A549 (cell line): Measurements from ENCODE around the gene TRIM72. TPM values are rescaled to one million over a fixed set of nuclear protein-coding genes. Genes with fewer than 3 reads are reported as not detected.

Source experiments
- ATAC-seq, 2 experiments: fragments of 200-7000 bp in 1 of 2; fragments of >200 bp in 1 of 2; cut with Nextera tagmentation in 1 of 2; cut with Tn5 transposase in 1 of 2; 3 replicates each; pipeline versions ENCODE4 v1.8.0 to v1.9.1; 2018 to 2020; ENCODE audit warnings: mild to moderate bottlenecking in 1 of 2, moderate library complexity in 1 of 2
- CTCF ChIA-PET: fragments of 300-600 bp; sonication (Branson Sonifier 250); formaldehyde crosslinking; extraction: SDS; loops from one replicate; lab custom pipeline; 2021; ENCODE audit warnings: antibody characterized with exemption, inconsistent platforms; lab: Yijun Ruan, JAX
- POLR2A ChIA-PET: fragments of 350-600 bp; formaldehyde crosslinking; extraction: SDS; loops from one replicate; lab custom pipeline; 2021; ENCODE audit warnings: antibody characterized with exemption, inconsistent platforms; lab: Yijun Ruan, JAX
- DNase-seq, 2 experiments: peaks; one replicate each; pipeline versions ENCODE4 v3.0.0 to v3.0.0-alpha.2; 2011 to 2016; ENCODE audit warnings: low read depth in 1 of 2, low spot score in 1 of 2
- FAIRE-seq: peaks from 2 replicates; lab custom pipeline; 2011; peaks lifted over from hg19 to GRCh38; lab: Jason Lieb, UNC
- H3K27ac ChIP-seq, 2 experiments: fragments of >200 bp; sonication (Bioruptor Twin); formaldehyde crosslinking; 3 replicates each; pipeline ENCODE4 v1.5.1; 2016 to 2017
- H3K4me1 ChIP-seq: fragments of >200 bp; sonication (Bioruptor Twin); formaldehyde crosslinking; 3 replicates; pipeline ENCODE4 v1.6.1; 2016
- H3K4me2 ChIP-seq: fragments of >200 bp; sonication (Bioruptor Twin); formaldehyde crosslinking; 3 replicates; pipeline ENCODE4 v1.6.1; 2016
- H3K4me3 ChIP-seq: fragments of >200 bp; sonication (Bioruptor Twin); formaldehyde crosslinking; 3 replicates; pipeline ENCODE4 v1.5.1; 2016
- H3K9me3 ChIP-seq: fragments of >200 bp; sonication (Bioruptor Twin); formaldehyde crosslinking; 3 replicates; pipeline ENCODE4 v1.6.1; 2016
- ATOH8 ChIP-seq: fragments of 250-450 bp; sonication (Bioruptor Pico); IDR thresholded peaks from 2 replicates; pipeline ENCODE4 v1.5.0; 2020; ENCODE audit warnings: low read depth, mild to moderate bottlenecking, moderate library complexity
- BHLHE40 ChIP-seq: IDR thresholded peaks from 2 replicates; pipeline ENCODE4 v1.6.1; 2012; ENCODE audit warnings: low read depth, low read length, inconsistent platforms
- CBX2 ChIP-seq: fragments of 200-600 bp; sonication (generic); IDR thresholded peaks from 2 replicates; pipeline ENCODE4 v1.6.1; 2016; ENCODE audit warnings: low read depth, mild to moderate bottlenecking, borderline replicate concordance
- E2F6 ChIP-seq: IDR thresholded peaks from 2 replicates; pipeline ENCODE4 v1.6.1; 2012; ENCODE audit warnings: low read depth, borderline replicate concordance
- EHF ChIP-seq: fragments of 250-450 bp; sonication (Bioruptor Pico); IDR thresholded peaks from 2 replicates; pipeline ENCODE4 v1.5.0; 2020; ENCODE audit warnings: mild to moderate bottlenecking
- EHMT2 ChIP-seq: fragments of 200-600 bp; sonication (generic); IDR thresholded peaks from 2 replicates; pipeline ENCODE4 v1.6.1; 2016; ENCODE audit warnings: antibody characterized with exemption, low read depth, mild to moderate bottlenecking, moderate library complexity
- ELK1 ChIP-seq: fragments of 150-350 bp; IDR thresholded peaks from 2 replicates; pipeline ENCODE4 v1.6.1; 2014; ENCODE audit warnings: low read depth, mild to moderate bottlenecking, low read length
- EP300 ChIP-seq, 2 experiments: fragments of >200 bp; sonication (Bioruptor Twin); formaldehyde crosslinking; IDR thresholded peaks; 2 replicates in 1 of 2; 3 replicates in 1 of 2; pipeline ENCODE4 v1.6.1; 2016 to 2017
- ESRRA ChIP-seq: fragments of 150-350 bp; IDR thresholded peaks from 2 replicates; pipeline ENCODE4 v1.6.1; 2014; ENCODE audit warnings: mild to moderate bottlenecking, low read length, borderline replicate concordance
- JUN ChIP-seq, 2 experiments: fragments of >200 bp; sonication (Bioruptor Twin); formaldehyde crosslinking; IDR thresholded peaks; 2 replicates in 1 of 2; 3 replicates in 1 of 2; pipeline ENCODE4 v1.6.1; 2016 to 2017
- JUNB ChIP-seq: fragments of >200 bp; sonication (Bioruptor Twin); formaldehyde crosslinking; IDR thresholded peaks from 2 replicates; pipeline ENCODE4 v1.6.1; 2016
- KDM1A ChIP-seq: fragments of 200-600 bp; sonication (generic); IDR thresholded peaks from 2 replicates; pipeline ENCODE4 v1.6.1; 2016; ENCODE audit warnings: low read depth, mild to moderate bottlenecking
- KDM5A ChIP-seq: fragments of 200-600 bp; sonication (generic); IDR thresholded peaks from 2 replicates; pipeline ENCODE4 v1.6.1; 2016; ENCODE audit warnings: antibody characterized with exemption, mild to moderate bottlenecking
- MAFK ChIP-seq: fragments of 450-650 bp; IDR thresholded peaks from 2 replicates; pipeline ENCODE4 v1.6.1; 2014; ENCODE audit not compliant: partially characterized antibody
- MAZ ChIP-seq: fragments of 150-350 bp; IDR thresholded peaks from 2 replicates; pipeline ENCODE4 v1.6.1; 2014; ENCODE audit warnings: antibody characterized with exemption, low read depth, low read length, borderline replicate concordance
- NFE2L2 ChIP-seq: fragments of 150-350 bp; conservative IDR thresholded peaks from 2 replicates; pipeline ENCODE4 v1.6.1; 2014; ENCODE audit warnings: low read length
- NPAS2 ChIP-seq: fragments of 250-450 bp; sonication (Bioruptor Pico); IDR thresholded peaks from 2 replicates; pipeline ENCODE4 v1.8.0; 2022; ENCODE audit warnings: mild to moderate bottlenecking, moderate library complexity, borderline replicate concordance
- NR3C1 ChIP-seq: fragments of >200 bp; sonication (Bioruptor Twin); formaldehyde crosslinking; IDR thresholded peaks from 3 replicates; pipeline ENCODE4 v1.6.1; 2017
- PBX3 ChIP-seq: IDR thresholded peaks from 2 replicates; pipeline ENCODE4 v1.6.1; 2012
- RAD21 ChIP-seq, 2 experiments: fragments of >200 bp in 1 of 2; sonication (Bioruptor Twin) in 1 of 2; formaldehyde crosslinking in 1 of 2; IDR thresholded peaks in 1 of 2; conservative IDR thresholded peaks in 1 of 2; 2 replicates in 1 of 2; 3 replicates in 1 of 2; pipeline ENCODE4 v1.6.1; 2012 to 2018; ENCODE audit warnings: inconsistent platforms in 1 of 2
- RARB ChIP-seq: fragments of 250-450 bp; sonication (Bioruptor Pico); IDR thresholded peaks from 2 replicates; pipeline ENCODE4 v1.8.0; 2021; ENCODE audit warnings: mild to moderate bottlenecking, moderate library complexity
- RCOR1 ChIP-seq: fragments of 150-350 bp; IDR thresholded peaks from 2 replicates; pipeline ENCODE4 v1.6.1; 2014; ENCODE audit warnings: antibody characterized with exemption, low read length, low read depth
- RFX5 ChIP-seq: fragments of 450-650 bp; IDR thresholded peaks from 2 replicates; pipeline ENCODE4 v1.7.1; 2014; ENCODE audit warnings: antibody characterized with exemption, mild to moderate bottlenecking, moderate library complexity
- RNF2 ChIP-seq: fragments of 200-600 bp; sonication (generic); IDR thresholded peaks from 2 replicates; pipeline ENCODE4 v1.6.1; 2016; ENCODE audit warnings: low read depth, mild to moderate bottlenecking, antibody characterized with exemption, moderate library complexity, borderline replicate concordance
- TP53 ChIP-seq: fragments of 250-450 bp; sonication (Bioruptor Pico); IDR thresholded peaks from 2 replicates; pipeline ENCODE4 v1.5.0; 2021; ENCODE audit warnings: mild to moderate bottlenecking, moderate library complexity
- USF2 ChIP-seq: fragments of 450-650 bp; IDR thresholded peaks from 2 replicates; pipeline ENCODE4 v1.6.1; 2014; ENCODE audit warnings: antibody characterized with exemption
- WGBS: methylation state at CpG from one replicate; pipeline ENCODE4 v1.1.6; 2017; ENCODE audit errors: missing lambda C conversion rate; 5-methylcytosine and 5-hydroxymethylcytosine counted together
- polyA plus RNA-seq, 4 experiments: library from polyadenylated mRNA; depleted of rRNA in 3 of 4; stranded (reverse); fragments of >200 nt; fragmentation: RNase III in 1 of 4; extraction: RNeasy Plus Mini Kit Qiagen cat#74134 plus additional on column Dnase treatment in 1 of 4; gene quantifications; 2 replicates in 3 of 4; 3 replicates in 1 of 4; pipeline ENCODE4 v1.2.3, GENCODE V29; 2011 to 2017

Gene TRIM72
- polyA plus RNA-seq, 2 of the 4 experiments (the other 2 are of a cell fraction), result 0.04 TPM; not detected in 1

- WGBS, result 98% methylated on average over 5 of the region's 8 CpGs
- no peaks in the 10 kb centered on the region for H3K9me3 ChIP-seq
- no peak overlapping the region for H3K27ac ChIP-seq
- ChIA-PET CTCF (interaction anchor here (0.7 to 1.6 kb wide), 2 partner anchors 9 to 13 kb away, joined by 3 to 5 read pairs; no protein-coding TSS in a partner anchor), POLR2A (no interaction called here)
- no peak overlapping the region for H3K4me3 ChIP-seq
- DNase-seq (no peak), ATAC-seq (no peak), FAIRE-seq (no peak)
- H3K4me2 ChIP-seq, result no peak overlapping the region
- H3K4me1 ChIP-seq, result peaks cover 18% of the 10 kb centered on the region
- TF ChIP-seq KDM5A, result no peak
- TF ChIP-seq RFX5, result no peak
- TF ChIP-seq RNF2, result no peak
- no peak for TF ChIP-seq RCOR1
- no peak for TF ChIP-seq ATOH8
- no peak for TF ChIP-seq CBX2
- no peak for TF ChIP-seq EHF
- no peak for TF ChIP-seq JUN (IDR thresholded peaks at IDR 0.05)
- no peak for TF ChIP-seq NPAS2 (CRISPR knock-in tag)
Observed at GRCh38 chr16:31256466-31256865, 42.5 kb downstream of the TRIM72 start.

- POLR2A ChIA-PET, result no interaction called here
- CTCF ChIA-PET, result interaction anchor here (0.5 to 1.1 kb wide), 2 partner anchors 35 to 48 kb away, joined by 3 read pairs; no protein-coding TSS in a partner anchor
Observed at GRCh38 chr16:31258366-31258765, 44.4 kb downstream of the TRIM72 start.

More at GRCh38 chr16:31258366-31258765, 44.4 kb downstream of the TRIM72 start:
- FAIRE-seq (no peak), ATAC-seq (no peak), DNase-seq (no peak)
- Histone ChIP-seq H3K27ac (no peak overlapping the region), H3K4me3 (no peak overlapping the region), H3K4me1 (peaks cover 11% of the 10 kb centered on the region), H3K9me3 (no peaks in the 10 kb centered on the region), H3K4me2 (no peak overlapping the region)
- TF ChIP-seq BHLHE40, result no peak
- TF ChIP-seq PBX3, result no peak
- TF ChIP-seq MAZ, result no peak
- TF ChIP-seq JUNB, result no peak
- TF ChIP-seq NPAS2 (CRISPR knock-in tag), result no peak
- TF ChIP-seq E2F6, result no peak
- TF ChIP-seq KDM1A, result no peak
- TF ChIP-seq USF2, result no peak
- no peak for TF ChIP-seq KDM5A
- TF ChIP-seq TP53 (CRISPR knock-in tag), result no peak
- no peak for TF ChIP-seq RAD21 (conservative IDR thresholded peaks at IDR 0.05 in 1 of 2, IDR thresholded peaks at IDR 0.05 in 1 of 2)
- TF ChIP-seq ESRRA, result no peak
- no peak for TF ChIP-seq MAFK
- no peak for TF ChIP-seq NR3C1
- no peak for TF ChIP-seq ELK1
- TF ChIP-seq JUN (IDR thresholded peaks at IDR 0.05), result no peak
- TF ChIP-seq NFE2L2, result no peak
- TF ChIP-seq RARB (CRISPR knock-in tag), result no peak
- TF ChIP-seq EHMT2, result no peak
- no peak for TF ChIP-seq EP300 (IDR thresholded peaks at IDR 0.05)
- WGBS, result 88% methylated on average over 4 of the region's 4 CpGs
